ENCODE measurements around the gene MOB3B. TPM values are rescaled to one million over a fixed set of nuclear protein-coding genes. Genes with fewer than 3 reads are reported as not detected.

The MOB3B gene
- total RNA-seq, 2 donors from 2014 or later = 0.85 to 2.9 TPM

DNA sequence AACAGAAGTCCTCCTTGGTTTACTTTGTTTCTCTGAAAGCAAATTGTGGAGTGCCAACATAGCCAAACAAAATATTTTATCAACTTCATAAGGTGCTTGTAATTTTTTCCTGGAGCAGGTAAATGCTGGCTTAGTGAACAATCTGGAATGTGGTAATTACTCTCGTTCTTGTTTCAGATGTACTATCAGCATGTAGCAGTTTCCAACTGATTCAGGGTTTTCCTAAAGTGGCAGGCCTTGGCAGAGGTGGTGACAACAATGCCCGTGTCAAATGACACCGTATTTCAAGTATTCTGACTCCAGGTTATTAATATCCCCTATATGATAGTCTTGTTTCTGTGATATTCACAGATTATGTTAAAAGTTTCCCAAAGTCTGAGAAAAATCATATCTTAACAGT is 42.4 kb upstream of the MOB3B start:
- H3K27ac ChIP-seq = peak overlapping the region; percentile 98 to 99
- H3K27me3 ChIP-seq = no peaks in the 10 kb centered on the region
- peak overlapping the region; percentile 82 to 87 for H3K4me3 ChIP-seq
- peaks cover 0 to 33% of the 10 kb centered on the region in 2 donors for H3K4me1 ChIP-seq
- TF ChIP-seq, protein P1, sequence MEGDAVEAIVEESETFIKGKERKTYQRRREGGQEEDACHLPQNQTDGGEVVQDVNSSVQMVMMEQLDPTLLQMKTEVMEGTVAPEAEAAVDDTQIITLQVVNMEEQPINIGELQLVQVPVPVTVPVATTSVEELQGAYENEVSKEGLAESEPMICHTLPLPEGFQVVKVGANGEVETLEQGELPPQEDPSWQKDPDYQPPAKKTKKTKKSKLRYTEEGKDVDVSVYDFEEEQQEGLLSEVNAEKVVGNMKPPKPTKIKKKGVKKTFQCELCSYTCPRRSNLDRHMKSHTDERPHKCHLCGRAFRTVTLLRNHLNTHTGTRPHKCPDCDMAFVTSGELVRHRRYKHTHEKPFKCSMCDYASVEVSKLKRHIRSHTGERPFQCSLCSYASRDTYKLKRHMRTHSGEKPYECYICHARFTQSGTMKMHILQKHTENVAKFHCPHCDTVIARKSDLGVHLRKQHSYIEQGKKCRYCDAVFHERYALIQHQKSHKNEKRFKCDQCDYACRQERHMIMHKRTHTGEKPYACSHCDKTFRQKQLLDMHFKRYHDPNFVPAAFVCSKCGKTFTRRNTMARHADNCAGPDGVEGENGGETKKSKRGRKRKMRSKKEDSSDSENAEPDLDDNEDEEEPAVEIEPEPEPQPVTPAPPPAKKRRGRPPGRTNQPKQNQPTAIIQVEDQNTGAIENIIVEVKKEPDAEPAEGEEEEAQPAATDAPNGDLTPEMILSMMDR (IDR thresholded peaks at IDR 0.05) = no peak
- H3K9me3 ChIP-seq = no peaks in the 10 kb centered on the region
- DNase-seq (ENCODE audit: low spot score) = no peak
- H3K36me3 ChIP-seq = no peaks in the 10 kb centered on the region

GRCh38 chr9:27571011-27571410 is 41.4 kb upstream of the MOB3B start:
- Histone ChIP-seq H3K27ac (peak overlapping the region; percentile 98 to 99), H3K36me3 (peaks cover 4% of the 10 kb centered on the region), H3K9me3 (no peaks in the 10 kb centered on the region), H3K4me3 (no peak overlapping the region), H3K27me3 (no peaks in the 10 kb centered on the region), H3K4me1 (peaks cover 0 to 33% of the 10 kb centered on the region in 2 donors)
- TF ChIP-seq, protein P1 (IDR thresholded peaks at IDR 0.05) = no peak
- no peak for DNase-seq (ENCODE audit: low spot score)

- H3K4me3 ChIP-seq = no peak overlapping the region
- TF ChIP-seq, protein P1 (IDR thresholded peaks at IDR 0.05) = no peak
- H3K4me1 ChIP-seq = peaks cover 0 to 30% of the 10 kb centered on the region in 2 donors
- H3K9me3 ChIP-seq = no peaks in the 10 kb centered on the region
- peak overlapping the region; percentile 14 to 99 for H3K27ac ChIP-seq
- no peaks in the 10 kb centered on the region for H3K27me3 ChIP-seq
- H3K36me3 ChIP-seq = peaks cover 4% of the 10 kb centered on the region
- DNase-seq (ENCODE audit: low spot score) = no peak
These were observed 39.8 kb upstream of the MOB3B start for GRCh38 chr9:27569406-27569805.

- Histone ChIP-seq H3K36me3 (peaks cover 4% of the 10 kb centered on the region), H3K27me3 (no peaks in the 10 kb centered on the region), H3K4me3 (no peak overlapping the region), H3K9me3 (no peaks in the 10 kb centered on the region), H3K4me1 (peaks cover 0 to 11% of the 10 kb centered on the region in 2 donors), H3K27ac (no peak overlapping the region)
- no peak for DNase-seq (ENCODE audit: low spot score)
- TF ChIP-seq, protein P1 (IDR thresholded peaks at IDR 0.05) = no peak
These were observed 36.5 kb upstream of the MOB3B start for GRCh38 chr9:27566118-27566517.

- TF ChIP-seq, protein P1 (IDR thresholded peaks at IDR 0.05) = no peak
- no peaks in the 10 kb centered on the region for H3K27me3 ChIP-seq
- DNase-seq (ENCODE audit: low spot score) = no peak
- peaks cover 0 to 8% of the 10 kb centered on the region in 2 donors for H3K4me1 ChIP-seq
- H3K36me3 ChIP-seq = peaks cover 4% of the 10 kb centered on the region
- no peak overlapping the region for H3K27ac ChIP-seq
- H3K4me3 ChIP-seq = no peak overlapping the region
- H3K9me3 ChIP-seq = no peaks in the 10 kb centered on the region
These were observed 36.1 kb upstream of the MOB3B start for GRCh38 chr9:27565696-27566095.

DNA sequence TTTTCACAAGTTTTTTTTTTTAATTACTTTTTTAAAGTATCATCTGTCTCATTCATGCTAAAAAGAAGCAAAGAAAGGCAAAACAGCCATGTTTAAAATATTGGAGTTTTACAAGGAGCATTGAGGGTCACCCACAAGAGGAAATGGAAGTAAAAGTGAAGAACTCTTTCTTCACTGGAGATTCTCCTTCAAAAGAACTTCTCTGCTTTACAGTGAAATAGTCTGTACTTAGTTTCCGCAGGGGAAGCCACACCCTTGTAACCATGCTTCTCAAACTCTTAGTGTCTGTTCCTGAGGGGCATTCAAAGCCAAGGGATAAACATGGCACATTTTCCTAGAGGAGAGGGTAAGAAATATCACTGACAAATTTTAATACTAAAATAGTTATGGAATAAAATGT is 35.1 kb upstream of the MOB3B start:
- no peak for DNase-seq (ENCODE audit: low spot score)
- Histone ChIP-seq H3K4me1 (peaks cover 0 to 7% of the 10 kb centered on the region in 2 donors), H3K27me3 (no peaks in the 10 kb centered on the region), H3K27ac (no peak overlapping the region), H3K4me3 (no peak overlapping the region), H3K9me3 (no peaks in the 10 kb centered on the region), H3K36me3 (peaks cover 11% of the 10 kb centered on the region)
- TF ChIP-seq, protein P1 (IDR thresholded peaks at IDR 0.05) = no peak

All from right atrium auricular region (tissue), 2 donors.